Measurements from ENCODE around the gene CASTOR1.

CASTOR1 gene

GRCh38 chr22:30297991-30298701, 8.8 kb upstream of the CASTOR1 start:
- DNase-seq, result peak; percentile 79

DNA sequence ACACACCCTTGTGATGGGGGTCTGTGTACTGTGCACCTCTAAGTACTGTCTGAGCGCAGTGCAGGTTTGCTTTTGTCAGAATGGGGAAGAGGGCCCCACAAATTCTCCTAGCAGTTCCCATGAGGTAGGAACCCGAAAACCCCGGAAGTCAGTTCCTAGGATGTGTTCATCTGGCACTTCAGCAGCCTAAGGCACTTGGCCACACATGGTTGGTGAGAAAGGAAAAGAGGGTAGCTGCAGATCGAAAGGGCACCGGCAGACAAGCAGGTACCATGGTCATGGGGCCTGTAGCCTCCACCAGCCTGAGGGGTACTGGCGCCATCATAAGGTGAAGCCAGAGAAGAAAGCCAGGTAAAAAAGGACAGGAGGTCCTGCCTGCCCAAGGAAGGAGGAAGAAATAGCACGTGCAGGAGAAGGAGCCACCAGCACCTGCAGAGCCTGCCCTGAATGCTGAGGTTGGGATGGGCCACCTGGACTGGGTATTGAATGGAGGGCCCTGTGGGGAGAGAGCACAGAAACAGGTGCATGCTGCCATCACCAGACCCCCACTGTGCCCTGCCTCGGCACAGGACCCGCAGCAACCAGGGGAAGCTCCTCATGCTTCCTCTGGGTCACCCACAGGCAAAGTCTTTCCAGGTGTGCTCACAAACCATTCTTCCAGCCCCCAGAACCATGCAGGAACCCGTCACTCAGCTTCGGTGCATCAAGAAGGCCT, 8.1 kb upstream of the CASTOR1 start:
- DNase-seq, result no peak

DNA sequence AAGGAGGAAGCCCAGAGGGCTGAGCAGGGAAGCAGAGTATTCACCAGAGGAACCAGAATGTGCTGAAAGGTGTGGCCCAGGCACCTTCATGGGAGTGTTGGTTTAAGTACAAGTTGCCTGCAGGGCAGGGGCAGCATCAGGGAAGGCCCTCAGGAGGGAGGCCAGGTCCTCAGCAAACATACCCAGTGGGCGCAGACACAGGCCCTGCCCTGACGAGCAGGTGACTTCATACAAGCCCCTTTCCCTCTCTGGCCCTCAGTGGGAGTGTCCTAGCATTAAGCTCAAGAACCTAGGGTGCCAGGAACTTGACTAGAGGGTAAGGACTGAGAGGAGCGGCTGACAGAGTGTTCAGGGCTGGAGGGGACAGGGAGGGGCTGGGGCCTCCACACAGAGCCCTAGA, 7.5 kb upstream of the CASTOR1 start:
- DNase-seq, result no peak

DNA sequence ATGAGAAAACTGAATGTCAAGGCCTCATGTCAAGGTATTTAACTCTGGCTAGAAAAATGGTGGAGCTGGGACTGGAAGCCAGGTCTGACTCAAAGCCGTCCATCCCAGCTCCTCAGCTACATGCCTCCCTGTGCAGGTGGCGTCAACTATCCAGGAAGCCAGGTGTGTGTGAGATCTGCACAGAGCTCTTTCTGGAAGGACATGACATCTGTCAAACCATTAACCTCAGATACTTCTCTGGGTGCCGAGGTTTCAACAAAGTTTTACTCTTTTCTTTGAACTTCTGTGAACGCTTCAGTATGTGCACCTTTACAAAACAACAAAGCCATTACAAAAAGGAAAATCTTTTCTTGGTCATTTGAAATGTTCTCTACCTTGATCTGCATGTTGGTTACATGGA, 7.0 kb upstream of the CASTOR1 start:
- DNase-seq, result no peak

DNA sequence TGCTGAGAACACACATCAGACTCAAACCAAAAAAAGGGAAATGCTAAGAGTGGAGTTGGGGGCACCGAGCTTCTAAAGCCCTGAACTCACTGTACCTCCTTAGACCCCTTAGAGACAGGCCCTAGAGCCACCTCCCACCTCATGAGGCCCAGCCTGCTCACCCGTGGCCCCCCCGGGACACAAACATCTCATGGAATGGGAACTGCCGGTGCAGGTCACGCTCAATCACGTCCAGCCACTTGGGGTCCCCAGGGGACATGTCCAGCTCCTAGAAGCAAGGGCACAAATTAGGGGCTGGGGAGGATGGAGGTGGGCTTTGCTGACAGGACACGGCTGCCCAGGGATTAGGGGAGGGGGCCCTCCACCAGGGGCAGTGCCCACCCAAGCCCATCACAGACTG, 6.3 kb upstream of the CASTOR1 start:
- no peak for DNase-seq

- DNase-seq, result no peak
Measured at GRCh38 chr22:30294830-30295229, 5.5 kb upstream of the CASTOR1 start.

DNA sequence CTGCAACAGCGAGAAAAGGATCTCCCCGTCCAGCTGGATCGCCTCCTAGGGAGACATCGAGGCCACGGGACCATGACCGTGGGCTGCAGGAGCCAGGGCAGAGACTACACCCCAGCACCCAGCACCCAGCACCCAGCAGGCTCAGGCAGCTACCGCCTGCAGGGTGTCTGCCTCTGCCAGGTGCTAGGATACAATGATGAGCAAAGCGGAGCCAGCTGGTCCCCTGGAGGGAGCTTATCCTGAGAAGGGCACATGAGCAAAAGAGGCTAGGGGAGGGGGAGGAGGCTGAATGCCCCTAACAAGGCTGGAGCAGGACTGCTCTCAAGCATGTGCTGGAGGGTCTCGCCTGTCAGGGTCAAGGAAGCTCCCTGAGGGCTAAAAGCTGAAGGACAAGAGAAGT, 4.8 kb upstream of the CASTOR1 start:
- DNase-seq, result no peak

GRCh38 chr22:30293026-30293425, 3.7 kb upstream of the CASTOR1 start:
- DNase-seq, result peak; percentile 44

DNA sequence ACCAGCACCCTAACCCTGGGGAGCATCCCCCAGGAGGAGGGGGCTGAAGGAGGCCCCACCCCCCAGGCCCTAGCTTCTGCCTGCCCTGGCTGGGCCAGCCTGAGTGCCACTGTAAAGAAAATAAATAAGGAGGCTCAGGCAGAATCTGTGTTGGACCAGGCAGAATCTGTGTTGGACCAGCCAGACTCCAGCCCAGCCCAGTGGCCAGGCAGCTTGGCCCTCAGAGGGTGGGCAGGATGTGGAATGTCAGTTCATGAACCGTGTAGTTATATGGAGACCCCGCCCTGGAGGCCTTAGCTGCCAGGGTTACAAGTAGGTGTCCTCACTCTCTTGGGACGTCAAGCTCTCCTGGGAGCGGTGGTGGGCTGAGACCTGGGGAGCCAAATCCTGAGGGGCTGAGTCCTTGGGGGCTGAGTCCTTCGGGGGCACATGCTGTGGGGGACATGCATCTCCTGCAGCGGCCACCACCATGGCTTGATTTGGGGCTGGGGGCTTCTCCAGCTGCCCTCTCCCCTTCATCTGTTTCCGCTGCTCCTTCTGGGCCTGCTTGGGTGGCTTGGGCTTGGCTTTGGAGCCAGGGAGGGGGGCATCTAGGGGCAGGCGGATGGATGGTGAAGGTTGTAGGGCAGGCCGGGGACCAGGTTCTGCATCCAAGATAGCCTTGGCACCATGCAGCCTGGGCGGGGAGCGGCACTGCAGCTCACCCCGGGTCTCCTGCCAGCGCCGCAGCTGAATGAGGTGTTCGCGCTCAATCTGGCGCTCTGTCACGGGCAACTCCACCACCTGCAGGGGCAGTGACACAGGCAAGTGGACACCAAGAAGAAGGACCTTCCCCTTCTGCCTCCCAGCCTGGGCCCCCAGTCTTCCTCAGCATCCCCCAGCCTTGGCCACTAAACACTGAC, 3.0 kb upstream of the CASTOR1 start:
- DNase-seq, result no peak

DNA sequence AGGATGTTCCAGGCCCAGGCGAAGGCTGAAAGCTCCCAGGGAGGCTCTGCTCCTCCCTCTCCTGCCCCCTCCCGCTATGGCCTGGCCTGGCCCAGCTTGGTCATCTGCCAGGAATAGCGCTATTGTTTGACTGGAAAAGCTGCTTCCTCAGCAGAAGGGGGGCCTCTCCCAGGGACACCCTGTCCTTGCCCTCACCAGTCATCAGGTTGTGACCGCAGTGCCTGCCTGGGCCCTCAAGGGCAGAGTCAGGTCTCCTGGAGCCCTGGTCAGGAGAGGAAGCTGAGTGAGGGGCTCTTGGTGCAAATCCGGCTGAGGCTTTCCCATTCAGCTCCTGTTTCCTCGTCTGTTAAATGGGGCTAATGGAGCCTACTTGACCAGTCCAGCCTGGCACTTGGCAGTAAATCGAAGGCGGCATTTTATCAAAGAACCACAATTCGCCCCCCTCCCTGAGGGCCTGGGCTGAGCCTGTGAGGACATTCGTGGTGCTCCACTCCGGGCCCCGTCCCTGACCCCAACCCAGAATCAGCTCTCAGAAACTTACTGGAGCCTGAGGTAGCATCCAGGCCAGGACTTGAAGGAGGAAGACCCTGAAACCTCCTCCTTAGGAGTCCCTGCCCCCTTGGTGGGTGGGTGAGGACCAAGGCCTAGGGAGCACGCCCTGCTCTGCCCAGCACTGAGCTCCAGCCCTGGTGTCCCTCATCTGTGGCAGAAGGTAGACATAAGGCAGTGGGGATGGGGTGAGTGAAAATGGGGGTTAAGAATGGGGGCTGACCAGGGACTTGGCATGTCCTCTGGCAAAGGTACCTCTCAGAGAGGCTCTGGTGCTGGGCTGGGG, 2.0 kb upstream of the CASTOR1 start:
- peak; percentile 30 for DNase-seq

DNA sequence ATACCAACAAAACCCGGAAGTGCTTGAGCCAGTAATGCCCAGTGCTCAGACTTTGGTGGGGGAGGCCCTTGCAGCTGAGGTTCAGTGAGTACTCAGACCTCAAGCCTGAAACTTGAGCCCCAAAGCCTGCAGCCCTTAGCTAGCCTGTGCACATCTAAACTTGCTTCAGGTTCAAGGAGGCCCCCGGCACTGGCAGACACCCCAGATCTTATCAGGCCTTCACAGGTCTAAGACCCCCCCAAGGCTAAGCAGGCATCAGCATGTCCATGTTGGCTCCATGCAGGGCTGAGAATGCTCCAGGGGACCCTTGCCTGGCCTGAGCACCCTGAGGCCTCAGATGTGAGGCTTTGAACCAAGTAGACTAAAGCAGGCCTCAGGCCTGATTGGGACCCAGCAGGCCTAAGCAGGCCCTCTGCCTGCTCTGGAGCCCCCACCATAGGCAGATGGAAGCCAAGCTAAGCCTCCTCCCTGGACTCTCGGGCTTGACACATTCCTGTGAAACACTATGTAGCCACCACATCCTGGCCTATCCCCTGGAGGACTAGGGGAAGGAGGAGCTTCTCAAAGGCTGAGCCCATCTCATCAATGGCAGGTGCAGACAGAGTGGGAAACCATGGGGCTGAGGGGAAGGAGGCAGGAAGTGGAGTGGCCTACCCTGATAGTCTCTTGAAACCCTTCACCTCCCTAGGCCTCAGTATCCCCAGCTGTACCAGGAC, 1.2 kb upstream of the CASTOR1 start:
- DNase-seq, result peak; percentile 30

DNA sequence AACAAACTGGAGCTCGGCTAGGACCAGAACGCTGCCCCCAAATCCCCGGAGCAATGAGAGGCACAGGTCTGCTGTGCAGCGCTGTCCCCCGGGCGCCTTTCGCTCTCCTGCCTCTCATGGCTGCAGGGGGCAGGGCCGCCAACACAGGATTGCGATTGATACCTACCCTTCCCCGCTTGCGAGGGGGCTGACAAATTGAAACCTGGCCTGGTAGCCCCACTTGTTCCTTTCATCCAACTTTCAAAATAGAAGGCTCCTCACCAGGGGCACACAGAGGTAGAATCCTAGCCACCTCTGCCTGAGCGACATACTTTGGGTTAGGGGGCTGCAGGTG, 642 bp upstream of the CASTOR1 start:
- DNase-seq, result no peak

GRCh38 chr22:30288419-30289140, 725 bp downstream of the CASTOR1 start:
- DNase-seq, result no peak

GRCh38 chr22:30287648-30288418, 1.5 kb downstream of the CASTOR1 start:
- DNase-seq, result peak; percentile 13

- DNase-seq, result peak; percentile 8
Measured at GRCh38 chr22:30286813-30287647, 2.3 kb downstream of the CASTOR1 start.

- no peak for DNase-seq
Measured at GRCh38 chr22:30286331-30286730, 3.0 kb downstream of the CASTOR1 start.

DNA sequence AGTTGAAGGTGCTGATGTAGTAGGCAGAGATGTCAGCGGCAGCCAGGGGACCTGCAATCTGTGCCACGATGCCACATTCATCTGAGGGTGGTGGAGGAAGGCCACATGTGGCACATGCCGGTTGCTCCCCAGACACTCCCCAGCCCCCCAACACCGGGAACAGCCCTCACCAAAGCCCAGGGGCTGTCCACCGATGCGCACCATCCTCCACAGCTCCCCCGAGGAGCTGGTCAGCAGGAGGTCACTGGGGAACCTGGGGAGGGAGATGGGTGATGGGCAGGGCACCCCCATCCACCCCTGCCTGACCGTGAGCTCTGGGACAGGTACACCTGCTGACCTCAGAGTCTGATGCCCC, 3.5 kb downstream of the CASTOR1 start:
- DNase-seq, result no peak

DNA sequence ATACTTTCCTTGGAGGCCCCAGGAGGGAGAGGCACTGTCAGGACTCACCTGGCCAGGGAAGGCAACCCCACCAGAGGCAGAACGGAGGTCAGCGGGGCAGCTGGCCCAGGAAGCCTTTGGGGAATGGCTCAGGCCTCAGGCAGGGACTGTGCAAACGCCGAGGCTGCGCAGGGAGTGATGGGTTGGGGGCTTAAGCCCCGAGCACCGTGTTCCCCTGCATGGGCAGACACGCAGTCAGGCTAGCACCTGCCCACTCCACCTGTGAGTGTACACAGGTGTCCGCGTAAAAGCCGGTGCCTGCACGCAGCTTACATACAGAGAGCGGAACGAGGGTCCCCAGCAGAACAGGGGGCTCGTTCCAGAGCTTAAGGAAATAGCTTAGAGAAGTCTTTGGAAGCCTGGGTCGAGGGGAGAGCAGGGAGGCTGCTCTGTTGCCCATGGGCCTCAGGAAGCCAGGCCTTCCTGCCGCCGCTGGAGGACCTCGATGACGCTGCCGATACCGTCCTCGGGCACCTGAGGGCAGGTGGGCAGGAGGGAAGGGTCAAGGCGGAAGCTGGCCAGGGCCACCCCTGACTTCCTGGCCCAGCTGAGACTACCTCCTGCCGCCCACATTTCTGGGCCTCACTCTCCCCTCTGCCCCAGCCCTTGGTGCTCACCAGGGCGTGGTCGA, 4.0 kb downstream of the CASTOR1 start:
- no peak for DNase-seq

DNA sequence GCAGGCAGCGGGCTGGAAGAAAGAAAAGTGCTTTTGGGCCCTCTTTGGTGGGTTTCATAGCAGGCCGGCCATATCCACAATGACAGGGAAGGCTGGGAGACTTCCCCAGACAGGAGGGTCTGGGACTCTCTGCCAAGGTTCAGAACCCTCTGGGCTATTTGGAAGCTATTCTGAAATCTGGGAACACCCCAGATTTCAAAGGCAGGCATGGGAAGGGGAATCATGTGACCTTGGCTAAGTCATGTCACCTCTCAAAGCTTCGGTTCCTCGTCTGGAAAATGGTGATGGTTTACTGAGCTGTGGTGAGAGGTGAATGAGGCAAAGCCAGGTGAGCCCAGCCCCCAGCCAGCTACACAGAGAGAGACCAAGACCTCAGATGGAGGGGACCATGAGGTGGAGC, 4.6 kb downstream of the CASTOR1 start:
- DNase-seq, result no peak
